COLO668 (cell line): ENCODE results near the gene PAM.

Experiments used
- DNase-seq: peaks from one replicate; lab custom pipeline; 2025; ENCODE audit not compliant: unreplicated experiment; lab: John Stamatoyannopoulos, UW

The PAM gene

DNA sequence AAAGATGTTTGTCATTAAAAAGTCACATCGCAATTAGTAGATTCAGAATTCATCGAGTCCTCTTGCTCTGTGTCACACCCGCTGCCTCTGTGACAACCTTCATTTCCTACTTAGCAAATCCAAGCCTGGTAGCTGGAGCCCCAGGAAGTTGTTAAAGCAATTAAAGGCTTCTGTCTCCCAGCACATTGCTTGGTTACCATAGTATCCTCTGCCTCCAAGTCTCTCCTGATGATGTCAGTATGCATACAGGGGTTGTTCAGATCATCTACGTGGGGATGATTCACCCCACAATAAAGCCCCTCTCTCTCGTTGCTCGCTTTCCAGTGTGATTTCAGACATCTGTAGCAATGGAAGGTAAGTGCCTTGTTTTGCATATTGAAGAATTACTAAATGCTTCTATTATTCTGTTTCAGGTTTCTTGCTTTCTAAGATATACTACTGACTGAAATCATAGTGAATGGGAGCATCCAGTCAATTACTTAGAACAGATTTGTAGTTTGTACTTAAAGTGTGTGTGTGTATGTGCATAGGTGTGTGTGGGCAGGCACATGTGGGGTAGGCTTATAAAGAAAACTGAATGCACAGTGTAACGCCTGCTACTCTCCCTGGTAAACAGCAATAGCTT, 52.9 kb downstream of the PAM start:
- DNase-seq: peak; percentile 56

DNA sequence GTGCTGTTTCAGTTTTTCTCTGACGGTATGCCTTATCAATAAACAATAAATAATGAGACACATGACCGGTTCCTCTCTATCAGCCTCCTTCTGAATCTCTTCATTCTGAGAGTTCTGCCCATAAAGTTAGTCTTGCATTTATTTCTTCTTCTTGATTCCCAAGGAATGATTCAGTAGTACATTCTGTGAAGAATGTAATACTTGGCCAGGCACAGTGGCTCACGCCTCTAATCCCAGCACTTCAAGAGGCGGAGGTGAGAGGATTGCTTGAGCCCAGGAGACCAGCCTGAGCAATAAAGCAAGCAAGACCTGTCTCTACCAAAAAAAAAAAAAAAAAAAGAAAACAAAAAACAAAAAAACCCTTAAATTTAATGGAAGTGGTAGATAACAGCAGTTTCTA, 53.9 kb downstream of the PAM start:
- DNase-seq: peak; percentile 5

DNA sequence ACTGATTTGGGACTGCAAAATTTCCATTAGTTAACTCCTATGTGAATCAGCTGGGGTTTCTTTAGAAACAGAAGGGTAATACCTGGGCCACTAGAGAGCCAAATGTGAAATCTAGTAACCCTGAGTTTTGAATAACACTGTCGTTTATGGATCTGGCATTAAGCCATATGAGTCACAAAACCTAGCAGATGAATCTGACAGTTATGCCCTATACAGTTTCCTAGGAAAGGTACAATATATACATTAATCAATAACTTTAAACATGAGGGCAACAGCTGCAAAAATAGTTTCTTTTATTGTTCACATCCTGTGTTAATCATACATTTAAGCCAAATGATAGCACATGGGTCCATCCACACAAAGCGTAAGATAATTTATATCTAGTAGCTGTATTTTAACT, 56.9 kb downstream of the PAM start:
- DNase-seq: peak; percentile 29

DNA sequence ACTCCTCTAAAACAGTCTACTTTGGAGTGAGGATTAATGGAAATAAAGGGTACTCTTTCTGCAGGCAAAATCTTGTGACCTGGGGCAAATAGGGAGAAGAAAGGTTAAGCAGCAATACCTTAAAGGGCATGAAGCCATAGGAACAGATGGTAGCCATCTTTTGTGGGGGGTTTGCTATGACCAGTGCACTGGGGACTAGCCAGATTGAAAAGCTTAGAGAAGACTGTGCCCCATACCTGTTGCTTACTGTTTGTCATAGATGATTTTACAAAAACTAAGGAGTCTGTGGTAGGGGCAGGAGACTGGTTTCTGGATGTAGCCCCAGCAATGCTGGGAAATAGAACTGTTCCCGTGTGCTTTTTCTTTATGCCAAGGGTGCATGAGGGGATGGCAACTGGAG, 58.6 kb downstream of the PAM start:
- no peak for DNase-seq

DNA sequence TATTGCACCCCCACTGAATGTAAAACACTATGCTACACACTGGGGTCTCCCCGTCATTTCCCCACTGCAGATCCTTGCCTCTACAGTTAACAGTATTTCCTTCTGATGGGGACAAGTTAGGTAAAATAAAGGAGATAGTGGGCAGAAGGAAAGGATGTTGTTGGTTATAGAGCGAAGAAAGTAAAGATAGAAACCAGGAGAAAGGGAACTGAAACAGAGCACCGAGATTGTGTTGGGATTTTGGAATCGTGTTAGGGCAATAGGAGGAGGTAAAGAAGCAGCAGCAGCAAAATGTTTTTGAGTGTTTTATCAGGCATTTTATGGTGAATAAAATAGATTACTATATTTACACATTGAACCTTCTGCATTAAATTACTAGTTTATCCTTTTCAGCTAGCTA, 60.0 kb downstream of the PAM start:
- DNase-seq: no peak

DNA sequence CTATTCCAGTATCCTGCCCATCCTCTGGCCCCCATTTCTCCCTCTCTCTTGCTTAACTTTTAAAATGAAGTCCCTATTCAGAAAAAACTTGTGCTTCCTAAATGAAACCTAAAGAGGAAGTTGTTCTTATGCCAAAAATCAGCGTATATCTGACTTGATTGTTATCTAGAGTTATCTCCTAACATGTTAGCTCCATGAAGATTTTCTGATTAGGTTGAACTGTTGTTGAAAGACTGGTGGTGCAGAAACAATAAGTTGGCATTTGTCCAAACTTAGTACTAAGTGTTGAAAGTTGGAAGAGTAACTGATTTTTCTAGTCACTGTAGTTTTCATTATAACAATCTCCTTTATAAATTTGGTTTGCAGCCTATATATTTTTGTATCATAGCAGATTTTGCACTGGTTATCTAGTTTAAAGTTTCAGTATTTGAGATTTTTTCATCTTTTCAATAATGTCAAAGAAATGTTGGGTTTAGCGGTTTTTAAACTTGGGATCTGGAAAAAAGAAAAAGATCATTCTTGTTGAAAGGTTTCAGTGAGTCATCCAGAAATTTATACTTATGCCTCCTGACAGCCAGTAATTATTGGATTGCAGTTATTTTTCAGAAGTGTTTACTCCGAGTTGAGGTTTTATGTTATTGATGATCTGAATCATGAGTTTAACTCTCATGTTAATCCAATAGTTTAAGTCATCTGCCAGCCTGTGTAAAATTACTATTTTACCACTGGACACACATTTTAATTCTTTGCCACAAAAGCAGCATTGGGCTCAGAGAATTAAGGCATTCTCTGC, 60.6 kb downstream of the PAM start:
- no peak for DNase-seq

DNA sequence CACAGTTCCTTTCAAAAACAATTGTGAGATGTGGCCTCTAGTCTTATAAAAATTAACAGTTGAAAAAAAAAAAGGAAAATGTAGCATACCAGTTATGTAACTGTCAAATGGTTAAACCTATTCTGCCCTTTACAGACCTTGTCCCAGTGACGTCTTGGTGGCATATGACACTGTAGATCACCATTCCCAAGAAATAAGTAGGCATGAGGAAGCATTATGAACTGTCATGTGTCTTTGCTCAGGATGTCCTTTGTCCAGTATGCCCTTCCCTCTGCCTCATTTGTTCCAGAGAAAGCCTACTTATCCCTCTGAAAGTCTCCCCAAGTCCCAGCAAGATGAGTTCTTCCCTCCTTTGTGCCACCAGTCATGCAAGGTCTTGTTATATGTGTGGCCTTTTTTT, 63.2 kb downstream of the PAM start:
- DNase-seq: no peak

DNA sequence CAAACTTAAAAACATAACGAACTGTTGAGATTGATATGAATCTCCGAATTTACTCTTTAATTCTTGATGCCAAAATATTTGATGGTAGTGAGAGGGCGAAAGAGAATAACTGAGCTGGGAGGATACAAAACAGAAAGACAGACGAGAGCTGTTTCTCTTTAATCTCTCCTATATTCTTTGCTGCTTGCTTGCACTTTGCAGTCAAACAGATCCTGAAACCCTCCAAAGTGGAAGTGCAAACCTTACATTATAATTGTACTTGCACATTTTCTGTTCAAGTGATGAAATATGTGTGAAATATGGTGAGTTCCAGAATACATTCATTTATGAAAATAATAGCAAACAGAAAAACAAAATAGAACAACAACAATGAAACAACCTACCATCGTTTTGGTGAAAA, 63.8 kb downstream of the PAM start:
- DNase-seq: no peak

DNA sequence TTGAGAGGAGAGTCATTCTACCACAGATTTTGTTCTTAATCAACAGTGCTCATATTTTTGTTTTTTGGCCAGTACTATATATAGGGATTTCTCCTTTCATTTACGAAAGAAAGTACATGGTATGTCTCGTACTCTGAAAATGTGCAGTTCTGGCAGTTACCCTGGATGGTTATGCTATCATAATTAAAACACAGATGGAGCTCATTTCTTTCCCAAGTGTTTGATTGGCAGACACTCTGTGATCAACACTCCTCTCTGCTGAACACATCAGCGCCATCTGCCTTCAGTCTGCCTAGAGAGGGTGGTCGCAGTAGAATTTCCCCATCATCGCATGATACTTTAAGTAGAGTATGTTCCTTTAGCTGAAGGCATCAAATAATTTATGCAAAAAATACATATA, 64.5 kb downstream of the PAM start:
- no peak for DNase-seq

DNA sequence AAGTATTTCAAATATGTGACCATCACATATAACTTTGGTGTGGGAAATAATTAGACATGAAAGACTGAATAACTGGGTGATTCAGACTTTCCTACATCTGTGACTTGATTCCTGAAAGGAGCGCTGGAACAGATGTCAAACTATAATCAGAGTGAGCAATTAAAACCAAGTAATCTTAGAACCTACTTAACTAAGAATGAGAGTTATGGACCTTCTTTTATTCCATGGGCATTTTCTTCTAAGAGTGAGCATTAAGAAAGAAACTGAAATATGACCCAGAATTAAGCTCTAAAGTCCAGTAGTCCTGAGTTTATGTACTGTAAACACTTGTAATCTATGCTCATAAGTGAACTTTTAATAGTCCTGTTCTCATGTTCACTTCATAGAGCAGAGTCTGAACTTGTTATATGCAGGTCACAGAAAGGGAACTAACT, 68.4 kb downstream of the PAM start:
- no peak for DNase-seq

DNA sequence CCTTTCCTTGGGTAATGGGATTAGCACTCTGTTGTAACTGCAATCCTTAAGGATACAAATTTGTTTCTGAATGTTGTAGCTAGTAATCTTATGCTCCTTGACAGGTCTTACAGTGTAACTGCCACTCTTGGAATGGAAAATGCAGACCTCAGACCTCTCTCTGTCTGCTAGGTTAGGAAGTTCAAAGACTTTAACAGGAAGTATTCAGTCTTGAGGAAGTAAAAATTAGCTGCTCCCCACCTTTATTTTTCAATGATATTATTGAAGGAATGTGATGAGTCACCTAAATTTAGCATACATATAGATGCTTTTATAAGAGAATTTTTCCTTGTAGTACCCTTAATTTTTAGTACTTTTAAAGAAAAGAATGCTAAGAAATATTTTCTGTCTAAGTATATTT, 71.5 kb downstream of the PAM start:
- DNase-seq: no peak

DNA sequence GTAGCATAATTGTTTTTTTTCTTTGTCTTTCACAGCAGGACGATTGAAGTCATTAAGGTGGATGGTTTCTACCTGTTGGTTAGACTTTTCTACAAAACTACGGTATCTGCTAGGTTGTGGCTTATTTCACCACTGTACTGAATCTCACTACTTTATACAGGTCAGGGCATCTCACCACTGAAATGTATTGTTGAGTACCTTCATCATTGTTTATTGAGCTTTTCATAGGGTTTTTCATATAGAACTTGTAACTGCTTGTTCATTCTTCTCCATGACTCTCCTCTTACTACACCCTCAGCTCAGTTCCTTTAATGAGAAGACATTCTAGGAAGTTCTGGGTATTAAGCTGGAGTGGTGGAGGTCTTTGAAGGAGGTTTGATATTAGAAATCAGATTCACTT, 75.1 kb downstream of the PAM start:
- DNase-seq: no peak

DNA sequence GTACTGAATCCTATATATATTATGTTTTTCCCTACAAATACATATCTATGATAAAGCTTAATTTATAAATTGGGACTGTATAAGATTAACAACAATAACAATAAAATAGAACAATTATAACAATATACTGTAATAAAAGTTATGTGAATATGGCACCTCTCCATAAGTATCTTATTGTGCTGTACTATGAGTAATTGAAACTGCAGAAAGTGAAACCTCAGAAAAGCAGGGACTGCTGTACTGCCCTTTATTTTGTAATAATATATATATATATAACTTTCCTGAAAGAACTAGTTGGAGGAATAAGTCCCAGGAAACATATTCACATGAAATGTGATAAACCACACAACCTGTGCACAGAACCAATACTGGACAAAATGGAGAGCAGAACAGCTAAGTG, 77.3 kb downstream of the PAM start:
- DNase-seq: no peak

DNA sequence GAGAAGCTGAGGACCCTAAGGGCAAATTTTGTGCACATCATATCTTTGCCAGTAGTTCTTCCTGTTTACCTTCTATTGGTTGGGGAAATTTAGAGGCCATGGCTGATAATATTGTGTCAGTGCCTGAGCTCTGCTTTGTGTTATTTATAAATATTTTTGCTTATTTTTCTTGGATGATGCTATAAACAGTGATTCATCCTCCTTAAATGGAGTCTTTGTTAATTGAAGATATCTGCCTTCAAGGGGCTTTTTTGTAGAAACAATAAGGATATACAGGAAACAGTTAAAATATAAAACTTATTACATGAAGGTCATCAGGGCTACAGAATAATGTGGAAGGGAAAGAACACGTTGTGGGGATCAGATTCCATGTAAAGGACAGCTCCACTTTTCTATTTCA, 78.0 kb downstream of the PAM start:
- no peak for DNase-seq

DNA sequence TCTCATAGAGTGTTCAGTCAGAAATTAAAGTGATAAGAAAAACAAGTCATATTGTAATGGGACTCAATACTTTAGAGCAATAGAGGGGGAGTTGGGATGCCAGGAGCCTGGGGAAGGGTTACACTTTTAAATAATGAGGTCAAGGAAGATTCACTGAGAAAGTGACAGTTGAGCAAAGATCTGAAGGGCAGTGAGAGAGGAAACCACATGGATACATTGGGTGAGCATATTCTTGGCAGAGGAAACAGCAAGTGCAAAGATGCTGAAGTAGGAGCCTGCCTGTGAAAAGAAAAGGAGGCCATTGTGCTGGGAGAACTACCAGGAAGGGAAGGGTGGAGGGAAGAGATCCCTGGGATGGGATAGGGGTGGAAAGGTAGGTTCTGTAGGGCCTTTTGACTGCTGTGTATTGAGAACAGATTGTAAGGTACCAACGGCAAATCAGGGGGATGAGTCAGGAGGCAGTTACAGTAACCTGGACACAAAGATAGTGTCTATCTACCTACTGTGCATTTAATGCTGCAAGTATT, 79.4 kb downstream of the PAM start:
- DNase-seq: no peak

DNA sequence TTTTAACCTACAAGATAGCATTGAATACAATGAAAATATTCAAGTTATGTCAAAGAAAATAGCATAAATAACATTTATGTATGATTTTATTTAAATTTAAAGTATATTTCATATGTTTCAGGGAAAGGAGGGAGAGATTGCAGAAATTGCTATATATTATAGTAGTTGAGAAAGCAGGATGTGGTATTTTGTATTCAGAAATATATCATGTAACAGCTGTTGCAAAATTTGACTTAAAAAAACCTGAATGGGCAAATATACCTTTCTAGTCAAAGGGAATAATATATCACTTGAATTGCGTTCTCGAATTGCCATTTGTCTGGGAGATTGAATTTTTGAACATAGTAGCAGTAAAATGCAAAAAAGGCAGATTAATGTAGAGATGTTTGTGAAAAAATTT, 80.6 kb downstream of the PAM start:
- DNase-seq: no peak

DNA sequence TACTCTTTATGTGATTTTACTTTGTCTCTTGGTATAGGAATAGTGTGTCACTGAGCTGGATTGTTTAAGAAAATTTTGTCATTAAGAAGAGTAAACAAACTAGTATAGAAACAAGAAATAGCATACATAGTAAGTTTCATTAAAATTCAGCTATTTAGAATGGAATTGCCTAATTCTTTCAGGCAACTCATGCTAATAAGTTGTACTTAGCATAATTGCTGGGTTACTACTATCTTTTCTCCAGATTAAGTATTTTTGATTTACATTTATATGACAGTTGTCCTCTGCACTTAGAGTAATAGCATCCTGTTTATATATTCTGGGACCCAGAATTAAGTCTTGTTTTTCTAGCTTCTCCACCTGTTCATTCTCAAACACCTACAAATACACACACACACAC, 85.9 kb downstream of the PAM start:
- no peak for DNase-seq

DNA sequence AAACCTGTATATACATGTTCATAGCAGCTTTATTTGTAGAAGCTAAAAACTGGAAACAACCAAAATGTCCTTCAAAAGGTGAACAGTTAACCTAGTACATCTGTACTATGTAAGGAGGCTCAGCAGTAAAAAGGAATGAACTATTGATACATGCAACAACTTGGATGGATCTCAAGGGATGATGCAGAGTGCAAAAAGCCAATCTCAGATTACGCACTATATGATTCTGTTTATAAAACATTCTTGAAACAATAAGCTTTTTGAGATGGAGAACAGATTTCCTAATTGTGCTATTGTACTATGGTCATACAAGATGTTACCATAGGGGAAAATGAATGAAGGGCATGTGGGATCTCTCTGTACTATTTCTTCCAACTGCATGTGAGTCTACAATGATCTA, 88.9 kb downstream of the PAM start:
- DNase-seq: no peak

DNA sequence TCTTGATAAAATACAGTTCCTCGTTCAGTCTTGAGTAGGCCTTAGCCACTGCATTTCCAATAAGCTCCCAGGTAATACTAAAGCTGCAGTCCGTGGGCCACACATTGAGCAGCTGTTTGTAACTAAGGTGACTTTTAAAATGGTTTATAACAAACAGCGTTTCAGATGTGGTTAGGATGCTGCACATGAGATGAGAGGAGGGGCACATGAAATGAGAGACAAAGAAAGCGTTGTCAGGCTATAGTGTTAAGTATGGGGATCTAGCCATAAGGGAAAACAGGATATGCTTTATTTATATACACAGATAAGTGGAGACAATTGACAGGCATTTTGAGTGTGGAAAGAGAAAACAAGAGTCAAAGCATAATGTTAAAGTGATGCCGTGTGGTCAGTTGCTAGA, 89.9 kb downstream of the PAM start:
- DNase-seq: no peak

DNA sequence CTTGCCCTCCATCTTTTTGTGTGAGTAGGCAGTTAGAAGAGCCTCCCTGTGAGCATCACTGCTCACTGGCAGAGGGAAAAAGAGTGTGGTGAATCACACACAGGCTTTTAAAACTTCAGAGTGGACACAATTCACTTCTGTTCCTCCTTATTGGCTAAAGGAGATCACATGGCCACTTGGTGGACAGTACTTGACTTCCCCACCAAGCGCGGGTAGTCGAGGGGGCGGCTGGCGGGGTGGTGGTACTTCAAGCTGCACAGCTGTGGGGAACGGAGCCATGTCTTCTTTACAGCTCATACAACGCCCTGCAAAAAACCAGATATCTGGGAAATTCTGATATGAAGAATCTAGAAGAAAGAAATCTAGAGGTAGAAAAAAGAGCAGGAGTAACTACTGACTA, 95.4 kb downstream of the PAM start:
- no peak for DNase-seq

DNA sequence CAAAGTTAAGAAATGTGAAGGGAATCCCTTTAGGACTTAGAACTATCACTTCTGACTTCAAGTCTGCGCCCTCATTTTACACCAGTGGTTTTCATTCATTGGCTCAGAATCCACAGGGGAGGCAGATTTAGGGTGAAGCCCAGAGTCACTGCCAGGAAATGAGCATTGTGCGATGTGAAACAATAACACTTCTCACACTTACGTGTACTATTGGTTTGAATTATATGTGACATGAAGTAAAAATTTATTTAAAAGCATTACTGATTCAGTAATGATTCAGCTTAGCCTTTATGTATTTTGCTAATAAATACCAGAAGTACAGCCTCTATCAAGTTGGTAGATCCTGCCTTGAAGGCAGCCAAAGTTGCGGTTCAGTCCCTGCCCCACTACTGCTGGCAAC, 98.6 kb downstream of the PAM start:
- no peak for DNase-seq

DNA sequence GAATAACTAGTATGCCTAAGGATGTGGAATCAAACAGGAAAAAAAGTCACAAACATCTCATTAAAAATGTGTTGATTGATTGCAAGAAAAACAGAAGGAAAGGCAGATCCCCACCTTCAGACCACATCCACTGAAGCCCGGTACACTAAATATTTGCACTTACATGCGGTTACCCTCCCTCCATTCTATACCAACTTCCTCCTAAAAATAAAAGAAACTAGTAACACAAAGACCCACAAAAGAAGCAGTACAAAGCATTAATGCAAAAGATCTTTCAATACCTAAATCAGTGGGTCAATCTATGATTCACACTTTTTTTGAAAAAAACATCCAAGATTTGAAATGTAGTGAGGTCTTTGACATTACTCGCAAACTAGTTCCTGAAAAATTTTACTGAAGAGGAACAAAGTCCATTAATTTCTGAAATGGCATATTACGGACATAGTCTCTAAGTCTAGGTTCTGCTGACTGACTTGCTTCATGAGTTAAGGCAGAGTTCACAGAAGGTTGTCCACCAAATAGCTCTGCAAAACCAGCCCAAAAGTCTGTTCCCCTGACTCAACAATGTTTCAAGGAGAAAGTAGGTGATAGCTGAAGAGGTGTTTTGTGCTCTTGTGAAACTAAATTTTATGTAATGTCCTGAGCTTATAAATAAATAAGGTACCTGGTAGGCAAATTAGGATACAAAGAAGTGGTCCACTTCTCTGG, 100.7 kb downstream of the PAM start:
- DNase-seq: no peak
